H9 (cell line): ENCODE results near the gene CACNA2D4. TPM values are rescaled to one million over a fixed set of nuclear protein-coding genes. Genes with fewer than 3 reads are reported as not detected.

Experiments used
- DNase-seq: peaks from one replicate; pipeline ENCODE4 v3.0.0-alpha.2; 2017
- H2AFZ ChIP-seq: one replicate; pipeline ENCODE4 v1.6.1; 2013; ENCODE audit warnings: mild to moderate bottlenecking, low read length, control low read depth, moderate library complexity
- H2AK5ac ChIP-seq: 2 replicates; pipeline ENCODE4 v1.6.1; 2013; ENCODE audit warnings: low read length, control low read depth, mixed read lengths; ENCODE audit not compliant: insufficient read length
- H2BK120ac ChIP-seq: one replicate; pipeline ENCODE4 v1.6.1; 2013; ENCODE audit warnings: low read depth, mild to moderate bottlenecking, low read length, control low read depth, inconsistent platforms; ENCODE audit not compliant: poor library complexity, severe bottlenecking
- H2BK12ac ChIP-seq: 2 replicates; pipeline ENCODE4 v1.6.1; 2013; ENCODE audit warnings: low read length, control low read depth, mixed read lengths, low read depth; ENCODE audit not compliant: insufficient read length
- H2BK15ac ChIP-seq: 2 replicates; pipeline ENCODE4 v1.6.1; 2013; ENCODE audit warnings: low read depth, low read length, control low read depth
- H2BK20ac ChIP-seq: one replicate; pipeline ENCODE4 v1.6.1; 2013; ENCODE audit warnings: low read depth, mild to moderate bottlenecking, low read length, control low read depth, inconsistent platforms; ENCODE audit not compliant: poor library complexity, severe bottlenecking
- H2BK5ac ChIP-seq: 2 replicates; pipeline ENCODE4 v1.6.1; 2013; ENCODE audit warnings: low read length, control low read depth, mixed read lengths; ENCODE audit not compliant: insufficient read length
- H3K14ac ChIP-seq: 2 replicates; pipeline ENCODE4 v1.6.1; 2013; ENCODE audit warnings: low read length, control low read depth; ENCODE audit not compliant: insufficient read depth
- H3K18ac ChIP-seq: 2 replicates; pipeline ENCODE4 v1.6.1; 2013; ENCODE audit warnings: low read depth, mild to moderate bottlenecking, mixed read lengths, low read length, control low read depth; ENCODE audit not compliant: insufficient read length
- H3K23ac ChIP-seq: 2 replicates; pipeline ENCODE4 v1.6.1; 2013; ENCODE audit warnings: low read length, control low read depth, mixed read lengths, low read depth; ENCODE audit not compliant: insufficient read length
- H3K23me2 ChIP-seq: 2 replicates; pipeline ENCODE4 v1.6.1; 2013; ENCODE audit warnings: low read depth, mild to moderate bottlenecking, mixed read lengths, low read length, control low read depth; ENCODE audit not compliant: insufficient read length, poor library complexity, severe bottlenecking
- H3K27ac ChIP-seq: 2 replicates; pipeline ENCODE4 v1.5.1; 2013; ENCODE audit warnings: low read length, control low read depth, mixed read lengths, low read depth; ENCODE audit not compliant: insufficient read length
- H3K27me3 ChIP-seq: 2 replicates; pipeline ENCODE4 v1.6.1; 2013; ENCODE audit warnings: low read length, control low read depth, inconsistent platforms; ENCODE audit not compliant: insufficient read depth
- H3K4ac ChIP-seq: 2 replicates; pipeline ENCODE4 v1.6.1; 2013; ENCODE audit warnings: low read depth, mild to moderate bottlenecking, control low read depth, inconsistent platforms, low read length, moderate library complexity
- H3K4me1 ChIP-seq: 2 replicates; pipeline ENCODE4 v1.6.1; 2013; ENCODE audit warnings: low read length, control low read depth, inconsistent platforms; ENCODE audit not compliant: insufficient read depth
- H3K4me2 ChIP-seq: 2 replicates; pipeline ENCODE4 v1.6.1; 2013; ENCODE audit warnings: low read length, control low read depth, mixed read lengths; ENCODE audit not compliant: insufficient read length, insufficient read depth
- H3K56ac ChIP-seq: 2 replicates; pipeline ENCODE4 v1.6.1; 2013; ENCODE audit warnings: low read depth, mild to moderate bottlenecking, mixed read lengths, low read length, control low read depth; ENCODE audit not compliant: insufficient read length
- H3K79me1 ChIP-seq: 2 replicates; pipeline ENCODE4 v1.6.1; 2013; ENCODE audit warnings: low read depth, mild to moderate bottlenecking, moderate library complexity, low read length, control low read depth, inconsistent platforms; ENCODE audit not compliant: insufficient read depth, poor library complexity, severe bottlenecking
- H3K79me2 ChIP-seq: 2 replicates; pipeline ENCODE4 v1.6.1; 2013; ENCODE audit warnings: low read length, control low read depth, inconsistent platforms; ENCODE audit not compliant: insufficient read depth
- H3K9ac ChIP-seq: 2 replicates; pipeline ENCODE4 v1.6.1; 2013; ENCODE audit warnings: low read length, control low read depth, mixed read lengths; ENCODE audit not compliant: insufficient read length; ENCODE audit errors: extremely low read depth
- H3K9me3 ChIP-seq: one replicate; pipeline ENCODE4 v1.6.1; 2013; ENCODE audit warnings: low read depth, low read length, inconsistent platforms; ENCODE audit not compliant: control insufficient read depth
- H3T11ph ChIP-seq: one replicate; pipeline ENCODE4 v1.6.1; 2013; ENCODE audit warnings: mild to moderate bottlenecking, low read length, control low read depth, inconsistent platforms
- H4K20me1 ChIP-seq: one replicate; pipeline ENCODE4 v1.6.1; 2013; ENCODE audit not compliant: control insufficient read depth, insufficient read length, insufficient read depth
- H4K5ac ChIP-seq: 2 replicates; pipeline ENCODE4 v1.6.1; 2013; ENCODE audit warnings: low read depth, mild to moderate bottlenecking, mixed read lengths, low read length, control low read depth; ENCODE audit not compliant: insufficient read length
- H4K8ac ChIP-seq: replicated peaks from 2 replicates; pipeline ENCODE4 v1.6.1; 2013; ENCODE audit warnings: low read length, control low read depth, mixed read lengths, low read depth; ENCODE audit not compliant: insufficient read length
- H4K91ac ChIP-seq: 2 replicates; pipeline ENCODE4 v1.6.1; 2013; ENCODE audit warnings: low read depth, mild to moderate bottlenecking, moderate library complexity, mixed read lengths, low read length, control low read depth; ENCODE audit not compliant: insufficient read length
- H3K27ac Mint-ChIP-seq, 3 experiments: 2 replicates in 2 of 3; 3 replicates in 1 of 3; pipeline ENCODE4 v1.8.0; 2020 to 2021; ENCODE audit warnings: mixed read lengths in 3 of 3, mild to moderate bottlenecking in 1 of 3, moderate library complexity in 1 of 3
- H3K27me3 Mint-ChIP-seq: 2 replicates; pipeline ENCODE4 v1.8.0; 2021; ENCODE audit warnings: low read depth, mild to moderate bottlenecking, moderate library complexity, mixed read lengths
- H3K36me3 Mint-ChIP-seq, 3 experiments: 2 replicates in 2 of 3; 3 replicates in 1 of 3; pipeline ENCODE4 v1.8.0; 2020 to 2021; ENCODE audit warnings: low read depth in 3 of 3, mixed read lengths in 3 of 3; ENCODE audit not compliant: insufficient read depth in 1 of 3
- H3K4me1 Mint-ChIP-seq, 2 experiments: 2 replicates each; pipeline ENCODE4 v1.8.0; 2020; ENCODE audit warnings: mixed read lengths in 2 of 2
- H3K4me3 Mint-ChIP-seq, 2 experiments: 2 replicates in 1 of 2; 3 replicates in 1 of 2; pipeline ENCODE4 v1.8.0; 2020 to 2021; ENCODE audit warnings: mild to moderate bottlenecking in 2 of 2, mixed read lengths in 2 of 2, moderate library complexity in 1 of 2
- H3K9me3 Mint-ChIP-seq, 2 experiments: 2 replicates in 1 of 2; 3 replicates in 1 of 2; pipeline ENCODE4 v1.8.0; 2020; ENCODE audit warnings: mild to moderate bottlenecking in 2 of 2, mixed read lengths in 2 of 2, moderate library complexity in 1 of 2
- WGBS: extraction: QIAGEN DNeasy Blood & Tissue Kit; methylation state at CpG from one replicate; pipeline ENCODE4 v1.1.7; 2013; ENCODE audit warnings: missing lambda C conversion rate, low lambda C conversion rate, mixed read lengths; ENCODE audit not compliant: insufficient read length; ENCODE audit errors: extremely low coverage; 5-methylcytosine and 5-hydroxymethylcytosine counted together
- total RNA-seq: library from RNA; stranded (reverse); gene quantifications from 2 replicates; pipeline ENCODE4 v1.2.1, GENCODE V29; 2021
- TF ChIP-seq, protein P1 (sequence below): fragments of 200-600 bp; sonication (generic); conservative IDR thresholded peaks from 3 replicates; pipeline ENCODE4 v1.8.0; 2021; ENCODE audit warnings: antibody characterized with exemption, mild to moderate bottlenecking

The CACNA2D4 gene
- total RNA-seq, 1 experiment from 2014 or later = 0.79 TPM

DNA sequence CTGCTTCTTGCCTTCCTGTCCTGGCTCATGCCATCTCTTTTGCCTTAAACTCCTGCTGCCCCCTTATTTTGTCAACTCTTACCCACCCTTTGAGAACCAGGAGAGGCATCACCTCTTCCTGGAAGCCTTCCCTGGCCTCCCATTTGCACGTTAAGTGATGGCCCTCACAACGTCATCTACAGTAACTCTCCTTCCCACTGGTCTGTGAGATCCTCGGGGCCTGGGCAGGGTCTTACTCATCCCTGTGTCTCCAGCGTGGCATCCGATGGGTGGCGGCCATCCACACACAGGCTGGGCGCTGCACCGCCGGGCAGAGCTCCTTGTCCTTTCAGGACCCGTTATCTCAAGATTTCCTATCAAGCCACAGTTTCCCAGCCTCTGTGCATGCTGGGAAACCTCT lies 16.8 kb upstream of the CACNA2D4 start:
- Histone ChIP-seq H3K9ac (no peak overlapping the region), H3K23ac (no peak overlapping the region), H3K56ac (no peak overlapping the region), H3K9me3 (no peaks in the 10 kb centered on the region), H2AK5ac (no peak overlapping the region), H3K4ac (no peak overlapping the region), H2BK15ac (no peak overlapping the region), H4K91ac (no peak overlapping the region), H4K5ac (no peak overlapping the region), H2BK12ac (no peak overlapping the region), H3K18ac (no peak overlapping the region), H3K79me1 (no peaks in the 10 kb centered on the region), H3T11ph (no peak overlapping the region), H4K8ac (no peak overlapping the region), H3K27ac (no peak overlapping the region), H2BK120ac (no peak overlapping the region), H3K4me2 (no peak overlapping the region), H3K14ac (no peak overlapping the region), H2BK5ac (no peak overlapping the region), H2BK20ac (no peak overlapping the region), H3K27me3 (no peaks in the 10 kb centered on the region), H3K23me2 (no peaks in the 10 kb centered on the region), H4K20me1 (no peaks in the 10 kb centered on the region), H3K4me1 (peaks cover 3% of the 10 kb centered on the region; the same call in 1 of the 2 replicates), H3K79me2 (no peaks in the 10 kb centered on the region), H2AFZ (no peak overlapping the region)
- Mint-ChIP-seq H3K4me1 (peaks cover 9 to 19% of the 10 kb centered on the region in 2 experiments), H3K4me3 (no peak overlapping the region), H3K27ac (no peak overlapping the region), H3K9me3 (no peaks in the 10 kb centered on the region; a peak in 1 of 5 replicates), H3K36me3 (no peaks in the 10 kb centered on the region), H3K27me3 (0 out of 2 replicates have a peak, but pooled peaks cover under 1% of the 10 kb centered on the region)
- no peak for DNase-seq
- WGBS = no CpG with 5 or more reads among the region's 10 CpGs
- TF ChIP-seq, protein P1, sequence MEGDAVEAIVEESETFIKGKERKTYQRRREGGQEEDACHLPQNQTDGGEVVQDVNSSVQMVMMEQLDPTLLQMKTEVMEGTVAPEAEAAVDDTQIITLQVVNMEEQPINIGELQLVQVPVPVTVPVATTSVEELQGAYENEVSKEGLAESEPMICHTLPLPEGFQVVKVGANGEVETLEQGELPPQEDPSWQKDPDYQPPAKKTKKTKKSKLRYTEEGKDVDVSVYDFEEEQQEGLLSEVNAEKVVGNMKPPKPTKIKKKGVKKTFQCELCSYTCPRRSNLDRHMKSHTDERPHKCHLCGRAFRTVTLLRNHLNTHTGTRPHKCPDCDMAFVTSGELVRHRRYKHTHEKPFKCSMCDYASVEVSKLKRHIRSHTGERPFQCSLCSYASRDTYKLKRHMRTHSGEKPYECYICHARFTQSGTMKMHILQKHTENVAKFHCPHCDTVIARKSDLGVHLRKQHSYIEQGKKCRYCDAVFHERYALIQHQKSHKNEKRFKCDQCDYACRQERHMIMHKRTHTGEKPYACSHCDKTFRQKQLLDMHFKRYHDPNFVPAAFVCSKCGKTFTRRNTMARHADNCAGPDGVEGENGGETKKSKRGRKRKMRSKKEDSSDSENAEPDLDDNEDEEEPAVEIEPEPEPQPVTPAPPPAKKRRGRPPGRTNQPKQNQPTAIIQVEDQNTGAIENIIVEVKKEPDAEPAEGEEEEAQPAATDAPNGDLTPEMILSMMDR = no peak
